ENCODE measurements around the gene RASD2. TPM values are rescaled to one million over a fixed set of nuclear protein-coding genes. Genes with fewer than 3 reads are reported as not detected.

Gene RASD2
- total RNA-seq, 5 donors from 2014 or later (not counting 1 experiment from before 2014, with no cell fraction given), result 0.19 to 1.7 (median 1.0) TPM; not detected in 2

DNA sequence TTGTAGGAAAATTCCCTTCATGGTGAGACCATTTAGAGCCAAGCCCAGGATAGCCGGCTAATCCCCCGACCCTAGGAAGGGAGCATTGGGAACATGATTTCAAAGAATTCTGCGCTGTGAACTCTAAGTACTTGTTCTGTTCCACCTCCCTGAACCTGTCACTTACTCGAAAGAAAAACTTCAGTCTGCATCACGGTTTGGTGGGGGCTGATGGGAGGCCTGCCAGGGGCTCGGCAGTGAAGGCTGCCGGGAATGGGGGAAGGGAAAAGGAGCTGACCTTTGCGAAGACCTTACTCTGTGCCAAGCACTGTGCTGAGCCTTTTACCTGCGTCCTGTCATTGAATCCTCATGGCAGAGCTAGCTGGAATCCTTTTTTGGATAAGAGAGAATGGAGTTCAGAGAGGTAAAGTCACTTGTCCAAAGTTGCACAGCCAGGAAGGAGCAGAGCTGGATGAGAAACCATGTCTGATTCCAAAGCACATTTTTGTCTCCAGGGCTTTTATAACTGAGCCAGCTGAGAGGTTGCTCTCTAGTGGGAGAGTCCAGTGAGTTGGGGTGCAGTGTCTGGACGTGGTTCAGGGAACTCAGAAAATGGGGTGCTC lies 15.4 kb downstream of the RASD2 start:
- CTCF ChIA-PET, result no interaction called here

DNA sequence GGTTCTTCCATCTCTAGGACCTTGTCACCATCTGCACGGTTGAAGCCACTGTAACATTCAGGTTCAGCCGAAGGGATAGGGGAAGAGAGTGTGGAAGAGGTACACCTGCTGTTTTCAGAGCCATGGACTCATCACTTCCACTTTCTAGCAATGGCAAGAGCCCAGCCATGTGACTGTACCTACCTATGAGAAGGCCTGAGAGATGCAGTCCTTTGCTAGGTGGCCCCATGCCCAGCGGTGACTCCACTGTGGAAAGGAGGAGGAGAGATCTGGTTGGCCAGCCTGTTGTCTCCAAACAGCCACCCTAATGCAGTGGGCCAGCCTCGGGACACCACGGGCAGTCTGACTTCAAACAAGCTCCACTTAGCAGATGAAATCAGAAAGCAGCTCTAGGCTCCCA lies 16.0 kb downstream of the RASD2 start:
- ChIA-PET CTCF (no interaction called here), POLR2A (interaction anchor here in 1 of 2 donors (0.6 kb wide), 1 partner anchor 123 kb away, joined by 3 read pairs; no protein-coding TSS in a partner anchor)
- DNase-seq, result no peak
- Mint-ChIP-seq H3K27me3 (peaks cover 19 to 23% of the 10 kb centered on the region in 2 donors), H3K36me3 (no peaks in the 10 kb centered on the region), H3K4me3 (no peak overlapping the region), H3K27ac (no peak overlapping the region), H3K9me3 (no peaks in the 10 kb centered on the region), H3K4me1 (peaks cover 15 to 23% (median 17%) of the 10 kb centered on the region in 3 donors)
- H3K36me3 ChIP-seq (ENCODE audit: control insufficient read depth in 2 of 2, extremely low read depth in 1 of 2, insufficient read depth in 1 of 2, low read length in 1 of 2), result no peaks in the 10 kb centered on the region
- no peaks in the 10 kb centered on the region for H3K9me3 ChIP-seq
- no peak overlapping the region for H3K27ac ChIP-seq (ENCODE audit: low read length)
- no peak overlapping the region for H3K4me3 ChIP-seq (ENCODE audit: control insufficient read depth in 1 of 2, extremely low read depth in 1 of 2, low read length in 1 of 2)
- peaks cover 0 to 46% of the 10 kb centered on the region in 2 experiments for H3K27me3 ChIP-seq (replicated peaks in 1 of 2; ENCODE audit: control insufficient read depth in 2 of 2, extremely low read depth in 1 of 2, insufficient read depth in 2 of 2, low read length in 1 of 2)
- H3K4me1 ChIP-seq (ENCODE audit: control insufficient read depth in 1 of 2, extremely low read depth in 1 of 2, insufficient read depth in 2 of 2, low read length in 2 of 2), result peaks cover 7 to 24% of the 10 kb centered on the region in 2 experiments
- no peak for ATAC-seq (replicated peaks in 1 of 4)
- WGBS (ENCODE audit: insufficient coverage), result 100% methylated on average over 1 of the region's 5 CpGs

More for the DNA sequence above, 15.4 kb downstream of the RASD2 start:
- Mint-ChIP-seq H3K4me3 (no peak overlapping the region), H3K27me3 (peaks cover 13 to 17% of the 10 kb centered on the region in 2 donors), H3K9me3 (no peaks in the 10 kb centered on the region), H3K36me3 (no peaks in the 10 kb centered on the region), H3K4me1 (peaks cover 15 to 23% (median 17%) of the 10 kb centered on the region in 3 donors), H3K27ac (no peak overlapping the region)
- POLR2A ChIA-PET, result no interaction called here
- ATAC-seq (replicated peaks in 1 of 4) (no peak), DNase-seq (no peak)
- Histone ChIP-seq H3K9me3 (no peaks in the 10 kb centered on the region), H3K27ac (ENCODE audit: low read length) (no peak overlapping the region), H3K27me3 (replicated peaks in 1 of 2; ENCODE audit: control insufficient read depth in 2 of 2, extremely low read depth in 1 of 2, insufficient read depth in 2 of 2, low read length in 1 of 2) (peaks cover 0 to 40% of the 10 kb centered on the region in 2 experiments), H3K36me3 (ENCODE audit: control insufficient read depth in 2 of 2, extremely low read depth in 1 of 2, insufficient read depth in 1 of 2, low read length in 1 of 2) (no peaks in the 10 kb centered on the region), H3K4me1 (ENCODE audit: control insufficient read depth in 1 of 2, extremely low read depth in 1 of 2, insufficient read depth in 2 of 2, low read length in 2 of 2) (peaks cover 7 to 24% of the 10 kb centered on the region in 2 experiments), H3K4me3 (ENCODE audit: control insufficient read depth in 1 of 2, extremely low read depth in 1 of 2, low read length in 1 of 2) (no peak overlapping the region)
- WGBS (ENCODE audit: insufficient coverage), result 30% methylated on average over 2 of the region's 10 CpGs

DNA sequence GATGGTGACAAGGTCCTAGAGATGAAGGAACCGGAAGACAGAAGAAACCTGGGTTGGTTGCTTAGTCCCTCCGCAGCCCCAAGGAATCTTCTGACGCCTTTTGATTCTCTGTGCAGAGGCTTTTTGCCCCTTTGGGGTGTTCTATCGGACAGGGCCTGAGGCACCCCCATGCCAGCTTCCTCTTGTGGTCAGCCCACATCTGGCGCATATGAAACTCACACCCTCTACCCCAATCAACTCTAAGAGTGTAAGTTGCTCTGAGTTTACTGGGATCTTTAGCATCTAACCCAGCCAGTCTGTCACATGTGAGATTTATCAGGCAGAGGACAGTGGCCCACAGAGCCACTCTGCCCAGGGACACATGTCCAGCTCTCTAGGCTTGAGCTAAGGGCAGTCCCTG lies 17.4 kb downstream of the RASD2 start:
- Histone ChIP-seq H3K27ac (ENCODE audit: low read length) (no peak overlapping the region), H3K27me3 (replicated peaks in 1 of 2; ENCODE audit: control insufficient read depth in 2 of 2, extremely low read depth in 1 of 2, insufficient read depth in 2 of 2, low read length in 1 of 2) (peaks cover 0 to 51% of the 10 kb centered on the region in 2 experiments), H3K9me3 (no peaks in the 10 kb centered on the region), H3K36me3 (ENCODE audit: control insufficient read depth in 2 of 2, extremely low read depth in 1 of 2, insufficient read depth in 1 of 2, low read length in 1 of 2) (no peaks in the 10 kb centered on the region), H3K4me3 (ENCODE audit: control insufficient read depth in 1 of 2, extremely low read depth in 1 of 2, low read length in 1 of 2) (no peak overlapping the region), H3K4me1 (ENCODE audit: control insufficient read depth in 1 of 2, extremely low read depth in 1 of 2, insufficient read depth in 2 of 2, low read length in 2 of 2) (peaks cover 3 to 13% of the 10 kb centered on the region in 2 experiments)
- no peak for ATAC-seq (replicated peaks in 1 of 4)
- H3K27me3 Mint-ChIP-seq, result peaks cover 23 to 31% of the 10 kb centered on the region in 2 donors
- DNase-seq, result no peak
- H3K4me1 Mint-ChIP-seq, result peaks cover 6 to 13% (median 8%) of the 10 kb centered on the region in 3 donors
- H3K9me3 Mint-ChIP-seq, result no peaks in the 10 kb centered on the region
- ChIA-PET POLR2A (no interaction called here), CTCF (no interaction called here)
- no peak overlapping the region for H3K27ac Mint-ChIP-seq
- no peak overlapping the region for H3K4me3 Mint-ChIP-seq
- WGBS (ENCODE audit: insufficient coverage), result 55% methylated on average over 4 of the region's 5 CpGs
- no peaks in the 10 kb centered on the region for H3K36me3 Mint-ChIP-seq

DNA sequence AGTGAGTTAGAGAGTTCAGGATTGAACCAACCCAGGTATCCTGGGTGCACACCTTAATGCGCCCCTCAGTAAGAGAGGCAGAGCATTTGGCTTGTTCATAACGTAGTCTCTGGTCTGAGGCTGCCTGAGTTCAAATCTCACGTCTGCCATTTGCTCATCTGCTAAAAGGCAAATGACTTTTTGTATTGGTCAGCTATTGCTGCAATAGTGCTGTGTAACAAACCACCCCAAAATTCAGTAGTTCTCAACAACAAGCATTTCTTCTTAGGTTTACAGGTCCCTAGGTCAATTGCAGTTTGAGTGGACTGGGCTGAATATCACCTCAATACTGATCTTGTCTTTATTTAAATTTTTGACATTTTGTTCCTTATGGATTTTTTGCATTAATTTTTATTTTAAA lies 18.1 kb downstream of the RASD2 start:
- ATAC-seq (replicated peaks in 1 of 4), result no peak
- CTCF ChIA-PET, result no interaction called here

DNA sequence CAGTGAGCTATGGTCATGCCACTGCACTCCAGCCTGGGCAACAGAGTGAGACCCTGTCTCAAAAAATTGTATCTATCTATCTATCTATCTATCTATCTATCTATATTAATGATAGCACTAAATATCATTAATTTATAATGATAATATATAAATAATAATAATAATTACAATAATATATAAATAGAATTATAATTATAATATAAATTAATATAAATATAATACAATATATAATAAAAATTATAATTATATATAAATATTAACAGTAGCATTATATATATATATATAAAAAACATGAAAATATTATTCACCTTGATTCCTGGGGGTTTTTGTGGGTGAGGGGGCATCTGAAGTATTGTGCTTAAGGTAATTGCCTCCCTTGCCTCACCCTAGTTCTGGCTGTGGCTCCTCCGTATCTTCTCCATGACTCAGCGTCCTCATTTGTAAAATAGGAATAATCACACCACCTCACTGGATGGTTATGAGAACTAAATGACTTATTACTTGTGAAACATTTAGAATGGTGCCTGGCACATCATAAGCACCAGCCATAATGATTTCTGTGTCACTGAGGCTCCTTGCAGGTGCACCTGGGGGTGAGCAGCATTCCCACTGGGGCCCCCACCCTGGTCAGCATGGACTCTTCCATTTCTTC lies 18.8 kb downstream of the RASD2 start:
- WGBS (ENCODE audit: insufficient coverage), result no CpG with 5 or more reads among the region's 2 CpGs
- peaks cover 23 to 37% of the 10 kb centered on the region in 2 donors for H3K27me3 Mint-ChIP-seq
- no peaks in the 10 kb centered on the region for H3K9me3 Mint-ChIP-seq
- H3K27ac ChIP-seq (ENCODE audit: low read length), result no peak overlapping the region
- H3K4me3 ChIP-seq (ENCODE audit: control insufficient read depth in 1 of 2, extremely low read depth in 1 of 2, low read length in 1 of 2), result no peak overlapping the region
- ATAC-seq (replicated peaks in 1 of 4) (no peak), DNase-seq (no peak)
- H3K4me1 Mint-ChIP-seq, result peaks cover 0 to 3% (median 0%) of the 10 kb centered on the region in 3 donors
- H3K4me1 ChIP-seq (ENCODE audit: control insufficient read depth in 1 of 2, extremely low read depth in 1 of 2, insufficient read depth in 2 of 2, low read length in 2 of 2), result no peaks in the 10 kb centered on the region
- no peak overlapping the region for H3K4me3 Mint-ChIP-seq
- H3K27me3 ChIP-seq (replicated peaks in 1 of 2; ENCODE audit: control insufficient read depth in 2 of 2, extremely low read depth in 1 of 2, insufficient read depth in 2 of 2, low read length in 1 of 2), result peaks cover 0 to 45% of the 10 kb centered on the region in 2 experiments
- POLR2A ChIA-PET, result no interaction called here
- CTCF ChIA-PET, result no interaction called here
- no peak overlapping the region for H3K27ac Mint-ChIP-seq
- H3K36me3 ChIP-seq (ENCODE audit: control insufficient read depth in 2 of 2, extremely low read depth in 1 of 2, insufficient read depth in 1 of 2, low read length in 1 of 2), result no peaks in the 10 kb centered on the region
- no peaks in the 10 kb centered on the region for H3K9me3 ChIP-seq
- no peaks in the 10 kb centered on the region for H3K36me3 Mint-ChIP-seq

More for the DNA sequence above, 18.1 kb downstream of the RASD2 start:
- H3K36me3 ChIP-seq (ENCODE audit: control insufficient read depth in 2 of 2, extremely low read depth in 1 of 2, insufficient read depth in 1 of 2, low read length in 1 of 2), result no peaks in the 10 kb centered on the region
- no peak overlapping the region for H3K27ac ChIP-seq (ENCODE audit: low read length)
- no peak for DNase-seq
- H3K4me3 Mint-ChIP-seq, result no peak overlapping the region
- no peaks in the 10 kb centered on the region for H3K36me3 Mint-ChIP-seq
- POLR2A ChIA-PET, result no interaction called here
- WGBS (ENCODE audit: insufficient coverage), result 80% methylated on average over 1 of the region's 3 CpGs
- peaks cover 0 to 53% of the 10 kb centered on the region in 2 experiments for H3K27me3 ChIP-seq (replicated peaks in 1 of 2; ENCODE audit: control insufficient read depth in 2 of 2, extremely low read depth in 1 of 2, insufficient read depth in 2 of 2, low read length in 1 of 2)
- H3K4me1 Mint-ChIP-seq, result peaks cover 0 to 6% (median 2%) of the 10 kb centered on the region in 3 donors
- H3K9me3 Mint-ChIP-seq, result no peaks in the 10 kb centered on the region
- H3K4me3 ChIP-seq (ENCODE audit: control insufficient read depth in 1 of 2, extremely low read depth in 1 of 2, low read length in 1 of 2), result no peak overlapping the region
- peaks cover 23 to 37% of the 10 kb centered on the region in 2 donors for H3K27me3 Mint-ChIP-seq
- no peaks in the 10 kb centered on the region for H3K9me3 ChIP-seq
- H3K27ac Mint-ChIP-seq, result no peak overlapping the region
- peaks cover 0 to 6% of the 10 kb centered on the region in 2 experiments for H3K4me1 ChIP-seq (ENCODE audit: control insufficient read depth in 1 of 2, extremely low read depth in 1 of 2, insufficient read depth in 2 of 2, low read length in 2 of 2)

DNA sequence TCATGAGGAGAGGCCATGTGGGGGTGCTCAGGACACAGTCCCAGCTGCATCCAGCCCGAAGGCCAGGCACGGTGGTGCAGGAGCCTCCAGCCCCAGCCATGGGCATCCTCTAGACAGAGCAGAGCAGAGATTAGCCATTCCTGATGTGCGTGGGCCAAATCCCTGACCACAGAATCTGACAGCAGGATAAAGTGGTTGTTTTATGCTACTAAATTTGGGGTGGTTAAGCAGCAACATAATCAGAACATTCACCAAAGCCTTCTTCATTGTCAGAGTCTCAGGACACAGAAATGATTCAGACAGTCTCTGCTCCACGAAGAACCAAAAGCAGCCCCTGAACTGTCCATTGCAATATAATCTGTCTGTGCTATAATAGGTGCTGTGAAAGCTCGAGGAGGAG lies 19.7 kb downstream of the RASD2 start:
- no peaks in the 10 kb centered on the region for H3K36me3 Mint-ChIP-seq
- no peak for ATAC-seq (replicated peaks in 1 of 4)
- H3K4me1 ChIP-seq (ENCODE audit: control insufficient read depth in 1 of 2, extremely low read depth in 1 of 2, insufficient read depth in 2 of 2, low read length in 2 of 2), result no peaks in the 10 kb centered on the region
- WGBS (ENCODE audit: insufficient coverage), result 45% methylated on average over 3 of the region's 5 CpGs
- no peaks in the 10 kb centered on the region for H3K9me3 Mint-ChIP-seq
- H3K27ac Mint-ChIP-seq, result no peak overlapping the region
- H3K4me3 ChIP-seq (ENCODE audit: control insufficient read depth in 1 of 2, extremely low read depth in 1 of 2, low read length in 1 of 2), result no peak overlapping the region
- H3K27me3 ChIP-seq (replicated peaks in 1 of 2; ENCODE audit: control insufficient read depth in 2 of 2, extremely low read depth in 1 of 2, insufficient read depth in 2 of 2, low read length in 1 of 2), result peaks cover 0 to 36% of the 10 kb centered on the region in 2 experiments
- H3K27ac ChIP-seq (ENCODE audit: low read length), result no peak overlapping the region
- ChIA-PET POLR2A (no interaction called here), CTCF (no interaction called here)
- peaks cover 0 to 3% (median 0%) of the 10 kb centered on the region in 3 donors for H3K4me1 Mint-ChIP-seq
- H3K4me3 Mint-ChIP-seq, result no peak overlapping the region
- peaks cover 23 to 37% of the 10 kb centered on the region in 2 donors for H3K27me3 Mint-ChIP-seq
- no peak for DNase-seq
- no peaks in the 10 kb centered on the region for H3K9me3 ChIP-seq
- H3K36me3 ChIP-seq (ENCODE audit: control insufficient read depth in 2 of 2, extremely low read depth in 1 of 2, insufficient read depth in 1 of 2, low read length in 1 of 2), result no peaks in the 10 kb centered on the region

All from T-cell (primary cell).